GM12874 (cell line): ENCODE measurements around the gene TSPYL4.

ENCODE experiments used
- CTCF ChIP-seq: IDR thresholded peaks from 2 replicates; pipeline ENCODE4 v1.5.1; 2011; ENCODE audit warnings: low read depth, mild to moderate bottlenecking, control low read depth, low read length, moderate library complexity; ENCODE audit not compliant: insufficient read depth

The TSPYL4 gene

DNA sequence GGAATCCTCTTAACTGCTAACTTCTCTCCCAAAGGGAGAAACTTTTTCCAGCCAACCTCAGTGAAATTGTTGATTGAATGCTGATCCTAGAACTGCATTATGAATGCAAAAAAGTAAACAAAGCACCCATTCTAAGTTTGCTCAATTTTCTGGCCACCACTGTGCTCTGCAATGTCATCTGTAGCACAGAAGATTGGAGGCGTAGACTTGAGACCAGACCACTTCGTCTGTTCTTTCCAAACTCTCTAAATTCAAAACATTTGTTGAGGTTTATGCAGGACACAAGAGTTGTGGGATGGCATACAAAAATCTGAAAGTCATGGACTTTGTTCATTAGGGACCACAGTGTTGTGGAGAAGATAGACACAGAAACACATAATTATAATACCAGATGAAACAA is 36.9 kb upstream of the TSPYL4 start:
- no peak for TF ChIP-seq CTCF

DNA sequence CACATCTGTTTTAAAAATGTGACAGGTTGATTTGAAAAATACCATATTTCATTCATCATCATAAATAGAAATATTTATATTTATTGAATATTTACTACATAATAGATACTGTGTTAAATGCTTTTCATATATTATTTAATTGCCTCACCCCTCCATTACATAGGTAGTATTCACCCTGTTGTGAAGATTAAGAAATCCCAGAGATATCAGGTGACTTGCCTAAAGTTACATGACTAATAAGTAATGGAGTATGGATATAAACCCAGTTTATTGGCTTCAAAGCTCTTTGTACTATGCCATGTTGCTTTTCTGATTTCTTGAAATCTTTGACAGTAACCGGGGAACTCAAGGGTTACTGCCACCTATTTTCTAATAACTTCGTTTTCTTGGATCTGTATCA is 36.0 kb upstream of the TSPYL4 start:
- TF ChIP-seq CTCF = no peak

DNA sequence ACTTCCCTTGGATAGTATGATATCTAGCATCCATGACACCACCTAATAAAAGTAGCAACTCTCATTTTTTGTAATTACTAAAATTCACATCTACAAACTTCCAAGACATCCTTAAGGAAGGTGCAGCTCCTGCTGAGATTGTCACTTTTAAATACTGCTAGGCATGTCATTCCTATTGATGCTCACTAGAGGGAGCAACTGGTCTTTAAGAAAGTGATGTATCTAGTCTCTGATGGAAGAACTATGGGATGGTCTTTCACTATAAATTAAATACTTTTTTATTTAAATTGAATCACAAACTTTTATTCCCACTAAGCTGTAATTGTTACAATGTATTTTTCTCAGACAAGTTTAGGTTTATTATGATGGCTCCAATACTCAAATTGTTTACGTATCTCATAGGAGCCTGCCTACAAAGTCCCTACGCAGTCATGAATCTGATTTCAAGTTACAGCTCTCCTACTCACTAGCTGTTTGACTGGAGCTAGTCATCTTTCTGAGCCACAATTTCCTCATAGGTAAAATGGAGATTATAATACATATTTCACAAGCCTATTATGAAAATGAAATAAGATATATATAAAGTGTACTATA is 33.9 kb upstream of the TSPYL4 start:
- peak; percentile 64 for TF ChIP-seq CTCF

DNA sequence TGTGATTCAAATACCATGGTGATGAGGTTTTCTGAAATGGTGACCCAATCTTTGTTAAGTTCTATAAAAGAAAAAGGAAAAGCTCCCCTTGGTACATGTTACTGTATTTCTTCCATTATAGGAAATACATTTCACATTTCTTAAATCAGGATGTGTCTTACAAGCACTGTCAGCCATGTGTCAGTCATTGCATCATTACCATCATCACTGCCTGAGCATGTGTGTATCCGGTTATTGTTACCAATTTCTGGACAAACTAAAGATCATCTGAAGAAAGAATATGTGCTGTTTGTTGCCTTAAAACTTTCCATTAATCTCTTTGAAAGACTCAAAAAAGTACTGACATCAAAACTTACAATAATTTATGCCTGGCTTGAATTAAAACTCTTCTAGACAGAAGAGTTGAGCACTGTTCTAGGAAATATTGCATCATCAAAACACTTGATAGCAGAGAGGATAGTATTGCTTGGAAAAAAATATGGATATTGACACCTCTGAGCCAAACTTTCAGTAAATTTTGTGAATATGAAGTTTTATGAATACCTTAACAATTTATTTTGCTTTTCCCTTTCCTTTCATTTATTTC is 33.0 kb upstream of the TSPYL4 start:
- no peak for TF ChIP-seq CTCF

DNA sequence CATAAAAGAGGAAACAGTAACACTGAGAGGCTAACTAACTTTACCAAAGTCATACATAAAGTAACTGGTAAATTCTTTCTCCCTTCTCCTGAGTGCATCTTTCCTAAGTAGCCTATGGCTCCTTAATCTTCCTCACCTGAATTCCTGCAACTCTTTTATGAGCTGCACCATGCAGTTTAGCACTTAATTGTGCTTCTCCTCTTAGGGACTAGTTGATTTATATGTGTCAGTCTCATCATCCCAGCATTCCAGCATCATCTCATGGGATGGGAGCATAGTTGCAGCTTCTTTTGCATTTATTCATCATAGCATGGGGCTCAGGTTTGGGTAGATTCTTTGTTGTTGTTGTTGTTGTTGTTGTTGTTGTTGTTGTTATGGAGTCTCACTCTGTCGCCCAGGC is 29.3 kb upstream of the TSPYL4 start:
- TF ChIP-seq CTCF = no peak

DNA sequence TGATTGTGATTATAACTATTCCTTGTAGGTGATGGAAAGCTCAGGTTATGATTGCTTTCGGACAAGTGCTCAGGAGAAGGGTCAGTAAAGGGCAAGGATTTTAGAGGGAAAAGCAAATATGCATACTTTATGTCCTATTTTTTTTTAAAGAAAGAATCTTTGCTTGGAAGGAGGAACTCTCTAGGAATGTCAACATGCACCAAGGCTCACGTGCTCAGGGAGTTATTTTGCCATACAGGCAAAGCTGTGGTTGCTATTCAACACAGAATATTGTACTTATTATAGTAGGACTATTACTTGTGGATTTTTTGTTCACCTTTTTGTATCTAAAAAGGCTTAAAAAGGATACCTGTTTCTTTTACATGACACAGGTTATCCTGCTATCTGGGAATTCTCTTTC is 28.8 kb upstream of the TSPYL4 start:
- TF ChIP-seq CTCF = no peak

GRCh38 chr6:116280933-116281316 is 27.1 kb upstream of the TSPYL4 start:
- TF ChIP-seq CTCF = no peak
